Neuronal stem cell (in vitro differentiated cells): ENCODE results near the gene REXO1.

Source experiments
- DNase-seq: peaks from one replicate; pipeline ENCODE4 v3.0.0-alpha.2; 2013; ENCODE audit warnings: low spot score
- H2AFZ ChIP-seq: one replicate; pipeline ENCODE4 v1.6.1; 2013; ENCODE audit warnings: mild to moderate bottlenecking, low read length, inconsistent platforms
- H2AK5ac ChIP-seq: 2 replicates; pipeline ENCODE4 v1.6.1; 2013; ENCODE audit warnings: low read depth, mild to moderate bottlenecking, inconsistent platforms, low read length, moderate library complexity, mixed read lengths
- H2BK120ac ChIP-seq: 2 replicates; pipeline ENCODE4 v1.6.1; 2013; ENCODE audit warnings: low read depth, mild to moderate bottlenecking, inconsistent platforms, low read length, moderate library complexity, mixed read lengths
- H2BK12ac ChIP-seq: one replicate; pipeline ENCODE4 v1.6.1; 2013; ENCODE audit warnings: low read length, inconsistent platforms
- H2BK15ac ChIP-seq: 2 replicates; pipeline ENCODE4 v1.6.1; 2013; ENCODE audit warnings: mild to moderate bottlenecking, low read length, inconsistent platforms, mixed read lengths
- H2BK5ac ChIP-seq: one replicate; pipeline ENCODE4 v1.6.1; 2013; ENCODE audit warnings: inconsistent platforms, mild to moderate bottlenecking, low read length, moderate library complexity
- H3K14ac ChIP-seq: one replicate; pipeline ENCODE4 v1.6.1; 2013; ENCODE audit warnings: low read length, inconsistent platforms
- H3K18ac ChIP-seq: 2 replicates; pipeline ENCODE4 v1.6.1; 2013; ENCODE audit warnings: low read length, inconsistent platforms
- H3K23ac ChIP-seq: 2 replicates; pipeline ENCODE4 v1.6.1; 2013; ENCODE audit warnings: low read depth, mild to moderate bottlenecking, mixed read lengths, low read length, inconsistent platforms; ENCODE audit not compliant: poor library complexity
- H3K27ac ChIP-seq: replicated peaks from 3 replicates; pipeline ENCODE4 v1.5.1; 2013; ENCODE audit warnings: low read length, inconsistent platforms
- H3K27me3 ChIP-seq, 3 experiments: 2 replicates each; pipeline ENCODE4 v1.6.1; 2013; ENCODE audit warnings: low read length in 3 of 3, mild to moderate bottlenecking in 2 of 3, inconsistent platforms in 1 of 3, low read depth in 1 of 3, mixed read lengths in 1 of 3, moderate library complexity in 1 of 3; ENCODE audit not compliant: control insufficient read depth in 3 of 3, insufficient read depth in 3 of 3
- H3K36me3 ChIP-seq, 2 donors: replicated peaks in 1 of 2; 2 replicates each; pipeline ENCODE4 v1.6.1; 2013; ENCODE audit warnings: low read length in 2 of 2; ENCODE audit not compliant: control insufficient read depth in 2 of 2, insufficient read depth in 2 of 2
- H3K4ac ChIP-seq: 2 replicates; pipeline ENCODE4 v1.6.1; 2013; ENCODE audit warnings: inconsistent platforms, mild to moderate bottlenecking, low read length, moderate library complexity
- H3K4me1 ChIP-seq, 2 donors: 1 replicate in 1 of 2; 2 replicates in 1 of 2; pipeline ENCODE4 v1.6.1; 2013; ENCODE audit warnings: low read length in 2 of 2, low read depth in 1 of 2; ENCODE audit not compliant: control insufficient read depth in 2 of 2, insufficient read depth in 1 of 2
- H3K4me2 ChIP-seq: one replicate; pipeline ENCODE4 v1.6.1; 2013; ENCODE audit warnings: mild to moderate bottlenecking, low read length, inconsistent platforms; ENCODE audit not compliant: insufficient read depth, poor library complexity, severe bottlenecking
- H3K4me3 ChIP-seq, 2 donors: 2 replicates each; pipeline ENCODE4 v1.5.1; 2013; ENCODE audit warnings: low read length in 2 of 2, mild to moderate bottlenecking in 2 of 2, inconsistent platforms in 1 of 2, moderate library complexity in 1 of 2
- H3K79me1 ChIP-seq: one replicate; pipeline ENCODE4 v1.6.1; 2013; ENCODE audit warnings: low read depth, mild to moderate bottlenecking, inconsistent platforms, low read length, moderate library complexity
- H3K9ac ChIP-seq: one replicate; pipeline ENCODE4 v1.6.1; 2013; ENCODE audit warnings: mild to moderate bottlenecking, low read depth, low read length, inconsistent platforms; ENCODE audit not compliant: poor library complexity
- H3K9me3 ChIP-seq, 2 donors: replicated peaks in 1 of 2; 2 replicates each; pipeline versions ENCODE3 to v1.6.1; 2013; ENCODE audit warnings: low read length in 2 of 2, mild to moderate bottlenecking in 2 of 2, inconsistent platforms in 1 of 2, low read depth in 1 of 2, mixed read lengths in 1 of 2, moderate library complexity in 1 of 2; ENCODE audit not compliant: control insufficient read depth in 2 of 2, insufficient read depth in 1 of 2
- H4K8ac ChIP-seq: one replicate; pipeline ENCODE4 v1.6.1; 2013; ENCODE audit warnings: low read depth, mild to moderate bottlenecking, inconsistent platforms, low read length, moderate library complexity
- H4K91ac ChIP-seq: one replicate; pipeline ENCODE4 v1.6.1; 2013; ENCODE audit warnings: low read length, low read depth, mild to moderate bottlenecking, inconsistent platforms; ENCODE audit not compliant: poor library complexity
- WGBS, 2 donors: extraction: QIAGEN DNeasy Blood & Tissue Kit; methylation state at CpG; one replicate each; pipeline ENCODE4 v1.1.7; 2013; ENCODE audit warnings: missing lambda C conversion rate in 2 of 2, mixed read lengths in 1 of 2; ENCODE audit not compliant: insufficient read length in 2 of 2, insufficient replicate concordance in 1 of 2; ENCODE audit errors: extremely low coverage in 2 of 2; 5-methylcytosine and 5-hydroxymethylcytosine counted together

Gene REXO1

DNA sequence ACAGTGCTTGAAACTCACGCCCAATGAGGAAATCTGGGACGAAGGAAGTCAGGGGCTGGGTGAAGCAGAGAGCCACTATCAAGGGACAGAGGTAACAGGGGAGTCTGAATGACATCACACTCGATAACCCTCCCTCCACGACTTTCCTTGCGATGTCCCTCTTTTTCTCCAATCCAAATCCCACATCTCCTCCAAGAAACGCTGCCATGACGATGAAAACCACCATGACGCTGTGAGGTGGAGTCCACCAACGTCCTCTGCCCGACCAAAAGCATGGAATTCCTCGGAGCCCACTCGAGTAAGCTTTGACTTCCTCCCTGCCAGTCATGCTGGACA lies 967 bp downstream of the REXO1 start:
- Histone ChIP-seq H3K4ac (no peak overlapping the region), H2BK120ac (no peak overlapping the region), H3K23ac (no peak overlapping the region), H3K27me3 (no peaks in the 10 kb centered on the region), H3K9me3 (no peaks in the 10 kb centered on the region), H2BK12ac (no peak overlapping the region), H3K27ac (no peak overlapping the region), H2AK5ac (no peak overlapping the region), H3K18ac (no peak overlapping the region), H2BK5ac (no peak overlapping the region), H4K8ac (no peak overlapping the region), H2AFZ (no peak overlapping the region), H3K9ac (peak overlapping the region; percentile 70), H3K79me1 (peaks cover 33% of the 10 kb centered on the region), H3K4me2 (peak overlapping the region; percentile 98), H3K36me3 (peaks cover 5 to 22% of the 10 kb centered on the region in 2 donors), H3K14ac (no peak overlapping the region), H4K91ac (no peak overlapping the region), H3K4me3 (peak overlapping the region; percentile 97 to 99), H2BK15ac (no peak overlapping the region), H3K4me1 (peaks cover 4 to 17% of the 10 kb centered on the region in 2 donors)
- DNase-seq = no peak
- WGBS, 2 donors = no CpG with 5 or more reads among the region's 12 CpGs

DNA sequence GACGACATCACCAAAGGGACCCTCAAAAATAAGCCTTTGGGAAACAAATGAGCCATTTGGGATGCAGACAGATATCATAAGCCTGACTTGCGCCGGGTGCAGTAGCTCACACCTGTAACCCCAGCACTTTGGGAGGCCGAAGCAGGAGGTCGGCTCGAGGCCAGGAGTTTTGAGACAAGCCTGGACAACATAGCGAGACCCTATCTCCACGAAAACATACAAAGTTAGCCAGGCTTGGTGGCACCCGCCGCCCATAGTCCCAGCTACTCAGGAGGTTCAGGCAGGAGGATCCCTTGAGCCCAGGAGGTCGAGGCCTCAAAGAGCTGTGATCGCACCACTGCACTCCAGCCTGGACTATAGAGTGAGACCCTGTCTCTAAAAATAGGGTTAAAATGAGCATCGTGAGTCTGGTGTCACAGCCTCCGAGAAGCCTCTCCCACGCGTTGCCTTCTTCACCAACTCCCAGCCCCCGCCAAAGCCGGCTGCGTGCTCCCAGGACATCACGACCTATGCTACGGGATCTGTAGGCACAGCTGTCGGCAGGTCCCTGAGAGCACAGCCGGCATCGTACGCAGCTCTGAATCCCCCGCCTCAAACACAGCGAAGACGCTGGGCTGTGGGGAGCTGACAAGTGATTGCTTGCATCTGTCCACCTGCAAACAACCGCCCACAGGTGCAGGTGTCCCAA lies 1.6 kb downstream of the REXO1 start:
- H3K4me3 ChIP-seq = peak overlapping the region in 1 of 2 donors; percentile 99
- H2AFZ ChIP-seq = no peak overlapping the region
- no peak overlapping the region for H4K8ac ChIP-seq
- no peak overlapping the region for H2BK15ac ChIP-seq
- no peak overlapping the region for H2BK12ac ChIP-seq
- H2BK5ac ChIP-seq = no peak overlapping the region
- H2BK120ac ChIP-seq = no peak overlapping the region
- peaks cover 34% of the 10 kb centered on the region for H3K79me1 ChIP-seq
- peaks cover 5 to 22% of the 10 kb centered on the region in 2 donors for H3K36me3 ChIP-seq
- H3K23ac ChIP-seq = no peak overlapping the region
- no peak for DNase-seq
- no peak overlapping the region for H3K27ac ChIP-seq
- no peak overlapping the region for H3K4me2 ChIP-seq
- H2AK5ac ChIP-seq = no peak overlapping the region
- H3K9ac ChIP-seq = no peak overlapping the region
- no CpG with 5 or more reads among the region's 29 CpGs for WGBS, 2 donors
- no peak overlapping the region for H3K18ac ChIP-seq
- H3K27me3 ChIP-seq = no peaks in the 10 kb centered on the region
- H3K14ac ChIP-seq = no peak overlapping the region
- H4K91ac ChIP-seq = no peak overlapping the region
- H3K9me3 ChIP-seq = no peaks in the 10 kb centered on the region
- H3K4ac ChIP-seq = no peak overlapping the region
- peaks cover 4 to 19% of the 10 kb centered on the region in 2 donors for H3K4me1 ChIP-seq

- Histone ChIP-seq H3K23ac (peak overlapping the region; percentile 43), H2BK5ac (no peak overlapping the region), H2AFZ (no peak overlapping the region), H3K36me3 (peaks cover 5 to 22% of the 10 kb centered on the region in 2 donors), H3K14ac (no peak overlapping the region), H3K4me2 (no peak overlapping the region), H3K27ac (no peak overlapping the region), H2AK5ac (no peak overlapping the region), H2BK12ac (peak overlapping the region; percentile 58), H2BK120ac (no peak overlapping the region), H4K91ac (no peak overlapping the region), H3K4ac (no peak overlapping the region), H3K4me3 (no peak overlapping the region), H3K18ac (no peak overlapping the region), H3K9ac (peak overlapping the region; percentile 81), H3K9me3 (no peaks in the 10 kb centered on the region), H3K27me3 (no peaks in the 10 kb centered on the region), H3K79me1 (peaks cover 38% of the 10 kb centered on the region), H3K4me1 (peaks cover 4 to 28% of the 10 kb centered on the region in 2 donors), H2BK15ac (no peak overlapping the region), H4K8ac (no peak overlapping the region)
- DNase-seq = no peak
- no CpG with 5 or more reads among the region's 11 CpGs for WGBS, 2 donors
These were observed 2.6 kb downstream of the REXO1 start for GRCh38 chr19:1845642-1846041.

GRCh38 chr19:1845125-1845515 lies 3.2 kb downstream of the REXO1 start:
- Histone ChIP-seq H3K9me3 (no peaks in the 10 kb centered on the region), H3K36me3 (peaks cover 5 to 23% of the 10 kb centered on the region in 2 donors), H2BK120ac (no peak overlapping the region), H2BK5ac (no peak overlapping the region), H2AK5ac (no peak overlapping the region), H2AFZ (no peak overlapping the region), H3K4me1 (peaks cover 4 to 30% of the 10 kb centered on the region in 2 donors), H3K9ac (peak overlapping the region; percentile 60), H3K18ac (no peak overlapping the region), H3K4me3 (no peak overlapping the region), H3K27me3 (no peaks in the 10 kb centered on the region), H3K79me1 (peaks cover 40% of the 10 kb centered on the region), H4K91ac (no peak overlapping the region), H2BK15ac (no peak overlapping the region), H3K27ac (no peak overlapping the region), H3K4ac (no peak overlapping the region), H2BK12ac (peak overlapping the region; percentile 41), H3K14ac (no peak overlapping the region), H3K23ac (peak overlapping the region; percentile 85), H4K8ac (no peak overlapping the region), H3K4me2 (no peak overlapping the region)
- WGBS, 2 donors = no CpG with 5 or more reads among the region's 16 CpGs
- no peak for DNase-seq
